HG03095 (cell line): Measurements from ENCODE around the gene MEIS2.

ENCODE experiments used
- ATAC-seq: cut with Tn5 transposase; IDR thresholded peaks from one replicate; pipeline ENCODE4 v1.9.1; 2021; ENCODE audit warnings: moderate library complexity; ENCODE audit not compliant: unreplicated experiment

Gene MEIS2

DNA sequence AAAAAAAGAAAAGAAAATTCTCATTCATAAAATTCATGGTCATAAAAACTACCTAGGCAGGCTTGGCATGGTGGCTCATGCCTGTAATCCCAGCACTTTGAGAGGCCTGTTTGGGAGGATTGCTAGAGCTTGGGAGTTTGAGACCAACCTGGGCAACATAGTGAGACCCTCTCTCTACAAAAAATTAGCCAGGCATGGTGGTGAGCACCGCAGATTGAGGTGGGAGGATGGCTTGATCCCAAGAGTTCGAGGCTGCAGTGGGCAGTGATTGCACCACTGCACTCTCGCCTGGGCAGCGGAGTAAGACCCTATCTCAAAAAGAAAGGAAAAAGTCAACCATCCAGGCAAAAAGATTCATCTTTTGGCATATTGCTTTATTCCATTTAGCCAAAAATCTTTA, 58.5 kb downstream of the MEIS2 start:
- no peak for ATAC-seq

DNA sequence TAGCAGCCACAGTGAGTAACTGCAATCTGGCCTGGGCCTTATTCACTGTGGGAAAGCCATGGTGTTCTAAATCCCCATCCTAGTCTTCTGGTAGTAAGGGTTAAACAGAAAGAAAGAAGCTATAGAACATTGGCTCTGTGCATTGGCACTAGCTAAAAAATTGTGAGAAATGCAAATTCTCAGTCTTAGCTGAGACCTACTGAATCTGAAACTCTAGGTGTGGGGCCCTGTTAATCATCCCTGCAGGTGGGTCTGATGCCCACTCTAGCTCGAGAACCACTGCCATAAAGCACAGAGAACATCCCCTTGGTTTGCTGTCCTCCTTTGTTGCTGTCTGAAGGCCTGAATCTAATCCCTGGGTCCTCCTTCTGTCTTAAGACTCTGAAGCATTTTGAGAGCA, 59.3 kb downstream of the MEIS2 start:
- no peak for ATAC-seq

DNA sequence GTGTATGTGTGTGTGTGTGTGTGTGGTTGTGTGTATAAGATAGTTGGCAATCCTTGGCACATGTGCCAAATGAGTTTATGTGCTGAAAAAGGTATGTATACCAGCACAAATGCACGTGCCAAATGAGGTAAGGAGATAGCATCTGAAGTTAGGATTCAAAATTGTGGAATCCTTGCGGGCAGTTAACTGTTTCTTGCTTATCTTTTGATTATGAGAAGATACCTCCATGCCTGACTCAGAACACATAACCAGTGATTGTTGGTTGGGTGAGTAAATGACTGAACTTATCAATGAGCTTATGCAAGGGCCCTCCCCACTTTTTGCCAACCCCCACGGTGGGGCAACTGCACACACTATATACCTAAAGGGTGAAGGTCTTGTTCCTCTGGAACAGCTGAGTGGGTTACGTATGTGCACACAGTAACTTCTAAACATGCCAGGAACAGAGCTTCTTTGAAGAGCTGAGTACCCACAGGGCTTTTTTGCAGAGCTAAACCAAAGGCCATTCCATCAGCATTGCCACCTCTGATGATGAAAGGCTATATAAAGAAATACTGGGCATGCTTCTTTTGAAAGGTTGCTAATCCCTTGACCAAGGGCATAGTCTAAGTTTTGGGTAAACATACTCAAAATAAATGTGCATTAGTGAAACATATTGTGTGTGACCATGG, 60.1 kb downstream of the MEIS2 start:
- ATAC-seq: no peak

DNA sequence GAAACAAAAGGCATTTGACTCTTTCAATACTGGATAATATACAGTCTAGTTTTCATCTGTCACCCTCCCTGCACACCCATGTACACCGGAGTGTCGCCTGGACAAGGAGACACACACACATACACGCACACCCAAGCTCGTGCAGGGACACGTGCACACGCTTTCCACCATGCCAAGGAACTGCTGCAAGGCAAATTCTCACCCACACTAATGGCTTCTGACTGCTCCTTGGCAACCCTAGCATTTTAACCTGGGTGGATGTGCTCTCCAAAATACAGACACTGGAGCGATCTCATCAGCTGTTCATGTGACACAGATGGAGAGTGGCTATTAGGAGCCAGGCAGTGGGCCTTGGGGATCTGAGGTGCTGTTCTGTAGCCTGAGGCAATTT, 61.6 kb downstream of the MEIS2 start:
- ATAC-seq: no peak

DNA sequence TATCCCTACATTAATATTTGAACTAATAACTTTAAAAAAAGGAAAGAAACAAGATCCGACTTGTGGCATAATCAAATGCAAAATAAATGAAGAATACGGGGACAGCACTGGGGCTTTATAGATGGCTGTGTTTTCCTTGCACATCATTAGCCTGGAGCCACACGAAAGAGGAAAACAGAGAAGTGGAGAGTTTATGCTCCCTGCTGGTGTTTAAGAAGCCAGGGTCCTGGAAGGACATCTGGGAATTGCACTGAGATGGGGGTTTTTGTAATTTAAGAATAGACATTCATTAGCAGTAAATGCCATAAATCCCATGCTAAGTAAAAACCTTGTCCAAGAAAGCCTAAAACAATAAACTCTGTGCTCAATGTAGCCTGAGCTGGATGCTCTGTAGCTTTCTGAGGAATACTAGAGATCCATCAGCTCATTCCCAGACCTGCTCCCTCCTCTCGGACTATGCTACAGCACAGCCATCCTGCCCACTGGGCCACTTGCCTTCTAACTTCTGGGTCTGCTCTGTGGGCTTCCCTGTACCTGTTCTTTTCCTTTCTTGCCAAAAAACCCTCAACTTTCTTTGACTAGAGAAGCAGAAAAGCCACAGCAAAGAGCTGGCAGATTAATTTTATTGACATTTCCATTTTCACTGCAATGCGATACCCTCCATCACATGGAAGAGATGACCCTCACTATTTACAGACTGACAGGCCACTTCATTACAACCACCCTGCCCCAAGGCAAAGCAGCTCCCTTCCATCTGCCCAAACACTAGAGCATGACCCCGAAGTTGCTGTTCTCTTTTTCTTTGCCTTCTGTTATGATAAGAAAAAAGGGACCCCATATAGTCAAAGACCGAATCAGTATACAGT, 62.3 kb downstream of the MEIS2 start:
- no peak for ATAC-seq

DNA sequence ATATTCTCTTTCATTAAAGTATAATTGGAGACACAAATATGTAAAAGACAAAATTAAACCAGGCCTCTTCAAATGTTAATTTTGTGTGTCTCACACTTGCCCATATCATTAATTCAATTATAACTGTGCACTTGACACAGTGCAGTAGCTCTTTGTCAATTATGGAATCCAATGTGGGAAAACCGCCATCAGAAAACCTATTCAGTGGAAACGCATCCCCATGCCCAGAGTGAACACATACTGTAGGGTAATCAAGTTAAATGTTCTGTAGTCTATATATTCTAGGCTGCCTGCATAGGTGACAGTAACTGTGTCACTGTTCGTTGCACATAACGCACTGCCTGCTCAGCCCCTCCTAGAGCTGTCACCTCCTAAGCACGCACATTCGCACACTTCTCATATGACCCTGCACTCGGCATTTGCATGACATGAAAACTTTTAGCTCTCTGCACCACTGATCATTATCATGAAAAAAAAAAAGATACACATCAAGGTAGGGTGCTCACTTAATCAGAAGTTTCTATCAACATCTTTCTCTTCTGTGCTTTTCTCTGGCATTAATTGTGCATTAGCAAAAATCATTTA, 63.2 kb downstream of the MEIS2 start:
- ATAC-seq: no peak

DNA sequence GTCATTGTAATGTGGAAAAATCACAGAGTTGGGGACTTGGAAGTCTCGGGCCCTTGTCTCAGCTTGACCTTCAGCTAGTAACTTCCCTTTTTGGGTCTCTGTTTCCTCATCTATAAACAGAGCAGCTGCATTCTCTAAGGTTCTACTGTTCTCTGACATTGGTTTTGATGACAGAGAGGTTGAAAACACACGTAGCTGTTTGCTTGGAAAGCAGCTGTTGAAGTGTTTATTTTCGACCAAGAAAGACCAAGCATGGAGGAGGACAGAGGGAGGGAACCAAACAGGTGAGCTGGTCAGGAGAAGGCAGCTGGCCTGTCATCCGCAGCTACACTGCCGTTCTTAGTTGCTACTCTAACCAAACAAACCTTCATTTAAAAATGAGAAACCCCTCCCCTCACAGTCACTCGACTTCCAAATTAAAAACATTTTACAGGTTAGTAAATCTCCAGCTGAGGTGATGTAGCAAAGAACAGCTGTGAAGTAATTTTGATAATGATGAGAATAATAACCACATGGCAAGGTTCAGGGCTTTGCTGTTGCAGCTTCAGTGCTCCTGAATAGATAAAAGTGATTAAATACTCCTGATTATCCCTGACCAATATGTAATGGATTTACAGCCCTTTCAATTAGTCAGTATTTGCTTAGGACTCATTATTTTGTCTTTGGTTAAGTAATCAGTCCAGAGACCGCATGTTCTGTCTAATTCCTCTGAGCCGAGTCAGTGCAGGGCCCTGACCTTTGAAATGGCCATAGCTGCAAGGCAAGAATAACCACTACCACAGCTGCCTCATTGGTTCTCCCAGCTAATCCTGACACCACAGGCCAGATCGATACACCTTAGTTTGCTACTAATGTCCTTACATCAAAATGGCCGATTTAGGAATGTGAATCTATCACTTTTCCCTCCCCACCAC, 65.3 kb downstream of the MEIS2 start:
- no peak for ATAC-seq

DNA sequence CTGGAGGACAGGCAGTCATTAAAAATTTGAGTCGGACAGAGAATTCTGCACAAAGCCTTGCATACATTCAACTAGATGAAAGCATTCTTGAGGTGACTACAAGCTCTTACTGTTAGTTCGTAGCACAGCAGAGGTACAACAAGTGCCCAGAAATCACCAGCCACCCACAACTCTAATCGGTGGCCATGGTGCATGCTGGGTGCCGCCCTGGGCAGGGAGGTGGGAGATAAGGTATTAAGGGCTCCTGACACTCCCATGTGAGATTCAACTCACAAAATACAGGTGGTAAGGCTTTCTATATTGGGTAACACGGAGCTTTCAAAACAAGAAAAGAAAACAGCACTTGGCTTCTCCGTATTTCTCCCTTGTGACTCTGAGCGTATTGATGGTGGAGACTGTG, 66.0 kb downstream of the MEIS2 start:
- ATAC-seq: no peak

DNA sequence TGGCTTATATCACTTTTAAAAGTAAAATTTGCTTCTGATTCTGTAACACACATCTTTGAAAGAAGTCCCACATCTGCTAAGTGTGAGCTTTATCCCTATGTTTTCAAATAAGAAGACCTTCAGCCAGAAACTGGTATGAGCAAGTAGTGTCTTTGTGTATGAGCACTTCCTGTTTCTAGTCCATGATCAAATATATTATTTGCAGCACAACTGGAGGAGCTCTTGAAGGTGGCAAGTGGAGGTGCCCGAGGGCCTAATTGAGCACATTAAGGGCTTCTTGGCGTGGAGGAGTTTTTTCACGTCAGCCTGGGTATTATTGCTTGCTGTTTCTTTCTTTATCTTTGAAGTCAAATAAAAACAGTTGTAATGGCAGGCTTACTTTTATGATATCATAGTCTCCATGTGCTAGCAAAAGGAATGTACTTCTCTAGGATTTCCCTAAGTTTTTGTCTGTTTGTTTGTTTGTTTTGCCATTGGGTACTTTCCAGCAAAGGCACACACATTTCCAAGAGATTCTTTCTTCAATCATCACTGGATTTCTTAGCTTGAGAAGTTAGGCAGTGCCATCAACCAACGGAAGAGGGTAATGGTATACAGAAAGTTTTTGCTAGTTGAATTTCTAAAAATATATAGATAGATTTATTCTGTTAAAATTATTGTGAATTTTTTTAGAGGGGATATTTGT, 68.1 kb downstream of the MEIS2 start:
- ATAC-seq: no peak

DNA sequence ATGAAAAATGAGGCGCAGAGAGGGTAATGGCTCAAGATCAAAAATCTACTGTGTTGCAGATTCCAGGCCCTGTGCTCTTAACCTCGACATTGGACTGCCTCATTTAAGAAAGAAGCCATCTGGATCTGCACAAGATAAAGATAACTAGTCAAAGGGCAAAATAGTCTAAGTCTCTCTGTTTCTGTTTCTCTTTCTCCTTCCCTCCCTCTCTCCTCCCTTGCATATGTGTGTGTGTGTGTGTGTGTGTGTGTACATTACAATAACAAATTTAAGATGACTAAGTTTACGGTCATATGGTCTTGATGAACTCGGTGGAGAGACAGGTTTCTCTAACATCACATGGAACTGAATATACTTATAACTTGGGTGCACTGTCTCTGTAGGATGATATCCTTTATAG, 69.2 kb downstream of the MEIS2 start:
- no peak for ATAC-seq

DNA sequence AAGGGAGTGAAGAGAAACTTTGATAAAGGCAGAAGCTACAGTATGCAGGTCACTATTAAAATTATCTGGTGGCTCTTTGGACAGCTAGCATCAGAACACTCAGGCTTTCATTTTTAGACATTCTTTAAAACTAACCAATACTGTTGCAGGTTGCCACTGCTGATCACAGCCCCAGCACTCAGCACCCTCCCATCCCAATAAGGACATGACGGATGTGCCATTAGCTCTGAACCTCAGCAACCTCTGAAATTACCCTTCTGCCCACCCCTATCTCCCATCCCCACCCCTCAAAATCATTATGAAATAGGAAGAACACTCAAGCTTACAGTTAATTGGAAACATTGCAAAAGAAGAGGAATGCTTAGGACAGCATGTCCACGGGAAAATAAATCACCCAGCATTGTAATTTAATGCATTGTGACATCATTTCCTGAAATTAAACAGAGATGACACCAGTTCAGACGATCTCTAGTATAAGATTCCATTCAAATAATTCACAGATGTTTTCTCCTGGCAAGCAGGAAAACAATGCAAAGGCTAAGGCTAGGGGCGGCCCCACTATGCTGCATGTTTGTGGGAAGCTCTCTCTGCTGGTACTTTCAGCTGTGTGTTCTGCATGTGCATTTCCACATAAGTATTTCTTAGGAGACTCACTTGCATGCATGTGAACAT, 71.6 kb downstream of the MEIS2 start:
- no peak for ATAC-seq

DNA sequence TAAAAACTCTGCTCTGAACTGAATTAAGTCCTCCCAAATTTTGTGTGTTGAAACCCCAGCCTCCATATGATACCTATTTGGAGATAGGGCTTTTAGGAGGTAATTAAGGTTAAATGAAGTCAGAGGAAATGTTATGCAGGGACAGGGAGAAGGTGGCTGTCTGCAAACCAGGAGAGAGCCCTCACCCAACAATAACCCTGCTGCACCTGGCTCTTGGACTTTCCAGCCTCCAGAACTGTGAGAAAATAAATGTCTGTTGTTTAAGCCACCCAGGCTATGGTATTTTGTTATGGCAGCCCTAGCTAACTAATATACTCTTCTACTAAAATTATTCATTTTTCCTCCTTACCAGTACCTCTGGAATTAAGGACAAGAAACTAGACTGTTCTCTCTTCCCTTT, 79.5 kb downstream of the MEIS2 start:
- ATAC-seq: no peak

DNA sequence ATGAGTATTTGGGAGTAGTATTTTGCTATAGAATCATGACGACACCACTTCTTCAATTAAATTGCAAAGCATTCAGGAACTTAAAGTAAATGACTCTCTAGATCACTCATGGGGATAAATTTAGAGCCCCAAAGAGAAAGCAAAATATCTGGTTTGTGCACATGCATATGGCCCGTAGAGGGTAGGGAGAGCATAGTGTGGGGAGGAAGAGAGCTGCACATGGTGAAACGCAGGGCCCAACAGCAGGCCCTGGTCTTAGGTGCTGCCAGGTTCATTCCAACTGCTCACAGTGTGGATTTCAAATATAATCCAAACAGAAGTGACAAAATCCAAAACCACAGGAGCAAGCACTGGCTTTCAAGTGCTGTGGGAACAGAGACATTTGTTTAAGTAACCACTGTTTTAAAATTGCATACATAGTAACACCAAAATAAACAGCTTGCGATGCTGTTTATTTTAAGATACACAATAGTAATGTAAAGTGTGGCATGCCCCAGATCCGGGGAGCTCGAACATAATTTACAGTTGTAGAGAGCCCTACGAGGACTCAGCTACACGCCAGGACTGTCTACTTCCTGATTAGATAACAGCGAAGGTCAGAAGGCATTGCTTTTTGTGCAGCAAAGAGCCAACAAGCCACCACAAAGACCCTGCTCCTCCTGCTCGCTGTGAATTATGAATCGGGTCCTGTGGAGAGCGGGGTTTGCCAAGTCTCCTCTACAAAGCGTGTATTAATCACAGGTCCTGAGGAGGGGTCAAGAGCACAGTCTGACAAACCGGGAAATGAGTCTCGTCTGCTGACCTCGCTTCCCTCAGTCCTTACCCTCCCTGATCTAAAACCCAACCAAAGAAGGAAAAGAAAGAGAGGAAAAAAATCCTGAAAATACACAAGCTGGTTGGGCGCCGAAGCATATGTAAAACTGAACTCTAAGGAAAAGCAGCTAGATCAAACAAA, 80.6 kb downstream of the MEIS2 start:
- ATAC-seq: no peak

DNA sequence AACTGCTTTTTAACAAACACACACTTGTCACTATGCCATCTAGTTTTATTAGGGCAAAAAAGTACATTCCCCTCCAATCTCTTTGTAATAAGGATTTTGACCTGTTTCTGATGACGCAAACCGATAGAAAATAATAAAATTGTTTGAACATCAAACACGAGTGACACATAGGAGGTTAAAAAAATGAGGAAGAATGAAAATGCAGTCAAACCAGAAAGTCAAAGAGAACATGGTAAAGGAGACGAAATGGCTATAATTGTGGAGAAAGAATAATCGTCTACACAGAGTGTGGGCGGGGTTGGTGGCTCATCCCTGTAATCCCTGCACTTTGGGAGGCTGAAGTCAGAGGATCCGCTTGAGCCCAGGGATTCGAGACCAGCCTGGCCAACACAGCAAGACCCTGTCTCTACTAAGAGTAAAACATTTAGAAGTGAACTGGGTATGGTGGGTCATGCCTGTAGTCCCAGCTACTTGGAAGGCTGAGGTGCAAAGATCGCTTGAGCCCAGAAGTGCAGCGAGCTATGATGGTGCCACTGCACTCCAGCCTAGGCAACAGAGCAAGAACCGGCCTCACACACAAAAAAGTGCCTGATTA, 83.2 kb downstream of the MEIS2 start:
- ATAC-seq: no peak

DNA sequence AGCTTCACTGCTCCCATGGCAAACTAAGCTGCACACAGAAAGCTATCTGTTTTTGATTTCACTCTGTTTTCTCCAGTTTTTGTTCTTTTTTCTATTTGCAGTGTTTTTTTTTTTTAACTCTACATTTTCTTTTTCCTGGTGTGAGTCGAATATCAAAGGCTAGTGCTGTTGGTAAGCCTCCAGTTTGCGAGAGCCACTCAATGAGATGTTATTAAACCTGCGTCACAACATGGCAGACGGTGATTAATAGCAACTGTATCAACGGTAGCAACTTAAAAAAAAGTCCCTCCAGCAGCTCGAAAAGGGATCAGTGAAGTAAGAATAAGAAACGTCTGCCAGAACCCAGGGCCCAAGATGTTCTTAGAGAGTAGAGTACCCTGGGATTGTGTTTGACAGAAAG, 84.1 kb downstream of the MEIS2 start:
- no peak for ATAC-seq

DNA sequence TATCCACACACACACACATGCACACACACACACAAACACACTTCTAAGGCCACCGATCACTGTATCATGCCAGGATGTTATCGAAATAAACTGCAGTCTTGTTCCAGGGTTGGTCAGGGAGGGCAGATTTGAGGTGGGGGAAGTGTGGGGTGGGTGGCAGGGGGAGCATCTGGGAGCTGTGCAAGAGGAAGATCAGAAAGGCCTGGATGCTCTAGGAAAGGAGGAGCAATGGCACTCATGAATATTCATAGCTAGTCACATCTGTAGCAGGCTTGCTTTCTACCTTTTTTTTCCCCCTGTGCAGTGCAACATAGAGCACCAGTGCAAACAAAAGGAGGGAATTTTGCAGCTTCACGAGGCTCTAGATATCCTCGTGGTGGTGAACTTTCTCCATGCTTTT, 84.9 kb downstream of the MEIS2 start:
- no peak for ATAC-seq

DNA sequence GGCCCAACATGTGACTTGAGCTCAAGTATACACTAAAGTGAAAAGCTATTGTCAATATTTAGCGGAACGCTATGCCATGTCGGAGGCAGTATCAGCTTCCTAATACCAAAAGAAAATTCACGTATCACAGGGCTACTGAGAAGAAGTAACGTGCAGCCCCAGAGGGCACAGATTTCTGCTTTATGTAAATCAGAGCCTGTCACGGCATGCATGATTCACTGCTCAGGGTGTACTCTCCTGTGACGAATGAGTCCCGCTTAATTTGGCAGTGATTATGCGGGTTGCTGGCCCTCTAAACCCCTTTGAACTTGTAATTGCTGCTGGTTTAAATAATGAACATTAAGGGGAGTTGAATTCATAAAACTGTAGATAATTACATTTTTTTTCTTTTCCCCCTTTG, 85.3 kb downstream of the MEIS2 start:
- no peak for ATAC-seq

DNA sequence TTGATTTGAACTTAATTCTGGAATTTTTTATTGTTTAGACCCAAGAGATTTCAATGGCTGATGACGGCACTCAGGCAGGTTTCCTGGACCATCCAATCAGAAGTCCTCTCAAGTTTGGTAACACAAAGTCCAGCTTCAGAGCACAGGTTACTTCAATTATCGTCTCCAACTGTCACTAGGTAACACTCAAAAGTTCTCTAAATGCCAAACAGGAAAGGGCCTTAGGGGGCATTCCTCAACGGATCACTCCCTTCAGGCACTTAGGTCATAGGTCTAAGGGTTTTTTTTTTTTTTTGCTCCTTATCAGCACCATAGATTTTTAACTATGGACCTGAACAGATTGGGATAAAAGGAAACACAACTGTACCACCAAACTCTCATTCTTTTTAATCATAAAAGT, 85.8 kb downstream of the MEIS2 start:
- no peak for ATAC-seq

DNA sequence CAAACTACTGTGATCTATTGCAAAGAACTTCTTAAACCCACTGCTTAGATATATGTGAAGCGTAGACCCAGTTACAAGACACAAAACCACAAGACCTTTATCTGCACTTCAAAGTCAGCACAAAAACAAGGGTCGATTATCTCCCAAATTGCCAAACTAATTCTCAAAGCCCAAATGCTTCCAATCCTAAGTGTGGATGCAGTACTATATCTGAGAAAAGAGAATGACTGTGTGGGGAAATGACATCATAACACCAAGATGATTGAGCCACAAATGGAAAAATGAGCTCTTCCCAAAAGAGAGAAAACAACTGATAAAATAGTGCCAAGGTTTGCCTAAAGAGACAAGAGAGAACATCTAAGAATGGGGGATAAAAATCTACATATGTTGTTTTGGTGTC, 86.2 kb downstream of the MEIS2 start:
- ATAC-seq: no peak
